Peyer's patch (tissue), 4 donors: ENCODE data around the gene LRRN2. TPM values are rescaled to one million over a fixed set of nuclear protein-coding genes. Genes with fewer than 3 reads are reported as not detected.

ENCODE experiments used
- DNase-seq, 3 donors: peaks; one replicate each; pipeline ENCODE4 v3.0.0-alpha.2; 2017 to 2019
- H3K27ac ChIP-seq, 4 donors: fragments of 200-600 bp; sonication (generic); one replicate each; pipeline ENCODE4 v1.5.1; 2016 to 2019
- H3K27me3 ChIP-seq, 2 donors: fragments of 200-600 bp; sonication (generic); one replicate each; pipeline ENCODE4 v1.5.1; 2019
- H3K36me3 ChIP-seq, 3 donors: fragments of 200-600 bp; sonication (generic); one replicate each; pipeline ENCODE4 v1.5.1; 2016 to 2019
- H3K4me1 ChIP-seq, 4 donors: fragments of 200-600 bp; sonication (generic); one replicate each; pipeline ENCODE4 v1.5.1; 2016 to 2019
- H3K4me3 ChIP-seq, 4 donors: fragments of 200-600 bp; sonication (generic); 1 replicate in 3 of 4; 2 replicates in 1 of 4; pipeline ENCODE4 v1.5.1; 2016 to 2019; ENCODE audit warnings: mild to moderate bottlenecking in 1 of 4
- H3K9me3 ChIP-seq, 4 donors: fragments of 200-600 bp; sonication (generic); one replicate each; pipeline ENCODE4 v1.5.1; 2016 to 2019; ENCODE audit warnings: mild to moderate bottlenecking in 1 of 4
- POLR2A ChIP-seq, 2 donors: fragments of 450-650 bp; IDR thresholded peaks; one replicate each; pipeline ENCODE4 v1.5.1; 2017; ENCODE audit warnings: antibody characterized with exemption in 2 of 2, mild to moderate bottlenecking in 2 of 2, moderate library complexity in 2 of 2
- total RNA-seq, 4 donors: library from RNA; depleted of rRNA; stranded (reverse); fragments of >200 nt; gene quantifications; one replicate each; pipeline ENCODE4 v1.1.0, GENCODE V29; 2016
- TF ChIP-seq, protein P1 (sequence below), 6 experiments: fragments of 450-650 bp in 4 of 6; fragments of 200-600 bp in 2 of 6; sonication (generic) in 1 of 6; IDR thresholded peaks; one replicate each; pipeline ENCODE4 v1.5.1; 2017 to 2019; ENCODE audit warnings: antibody characterized with exemption in 6 of 6, mild to moderate bottlenecking in 3 of 6, moderate library complexity in 1 of 6

LRRN2 gene
- total RNA-seq, 4 donors from 2014 or later: 0.66 to 1.6 (median 0.70) TPM; not detected in 1

DNA sequence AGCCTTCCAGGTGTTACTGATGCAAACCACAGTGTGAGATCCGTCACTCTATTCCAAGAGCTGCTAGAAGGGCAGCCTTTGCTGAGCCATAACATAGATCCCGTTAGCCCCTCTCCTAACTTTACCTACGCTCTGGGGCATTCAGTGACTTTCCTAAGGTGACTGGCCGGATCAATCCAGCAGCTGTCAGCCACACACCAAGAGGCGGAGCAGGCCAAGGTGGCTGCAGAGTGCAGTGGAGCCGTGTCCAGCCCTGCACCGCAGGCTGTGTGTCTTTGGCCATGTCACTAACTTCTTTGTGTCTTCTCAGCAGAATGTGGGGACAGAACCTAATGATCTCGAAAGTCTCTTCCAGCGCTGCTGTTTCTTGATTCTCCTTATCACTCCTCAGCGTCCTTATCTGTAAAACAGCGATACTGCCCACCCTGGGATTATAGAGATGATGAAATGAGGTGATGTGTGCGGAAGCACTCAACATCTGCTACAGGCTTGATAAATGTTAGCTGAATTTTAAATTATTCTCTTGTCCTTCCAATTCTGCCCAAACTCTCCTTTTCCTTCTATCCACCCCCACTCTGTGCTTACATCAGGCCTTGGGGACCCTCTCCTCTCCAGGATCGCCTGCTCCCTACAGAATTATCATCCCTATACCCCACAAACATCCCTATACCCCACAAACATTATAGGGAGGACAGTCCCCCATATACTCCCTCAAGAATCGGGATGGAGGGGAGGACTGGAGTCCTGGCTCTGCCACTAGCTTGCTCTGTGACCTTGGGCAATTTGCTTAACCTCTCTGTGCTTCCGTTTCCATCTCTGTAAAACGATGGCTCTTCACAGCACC is 25.8 kb upstream of the LRRN2 start:
- Histone ChIP-seq H3K27ac (peak overlapping the region in 1 of 4 donors; percentile 18), H3K36me3 (no peaks in the 10 kb centered on the region), H3K4me3 (no peak overlapping the region), H3K9me3 (no peaks in the 10 kb centered on the region), H3K27me3 (no peaks in the 10 kb centered on the region), H3K4me1 (peaks cover 0 to 5% (median 0%) of the 10 kb centered on the region in 4 donors)
- DNase-seq: no peak
- no peak for TF ChIP-seq POLR2A (IDR thresholded peaks at IDR 0.05)
- TF ChIP-seq, protein P1, sequence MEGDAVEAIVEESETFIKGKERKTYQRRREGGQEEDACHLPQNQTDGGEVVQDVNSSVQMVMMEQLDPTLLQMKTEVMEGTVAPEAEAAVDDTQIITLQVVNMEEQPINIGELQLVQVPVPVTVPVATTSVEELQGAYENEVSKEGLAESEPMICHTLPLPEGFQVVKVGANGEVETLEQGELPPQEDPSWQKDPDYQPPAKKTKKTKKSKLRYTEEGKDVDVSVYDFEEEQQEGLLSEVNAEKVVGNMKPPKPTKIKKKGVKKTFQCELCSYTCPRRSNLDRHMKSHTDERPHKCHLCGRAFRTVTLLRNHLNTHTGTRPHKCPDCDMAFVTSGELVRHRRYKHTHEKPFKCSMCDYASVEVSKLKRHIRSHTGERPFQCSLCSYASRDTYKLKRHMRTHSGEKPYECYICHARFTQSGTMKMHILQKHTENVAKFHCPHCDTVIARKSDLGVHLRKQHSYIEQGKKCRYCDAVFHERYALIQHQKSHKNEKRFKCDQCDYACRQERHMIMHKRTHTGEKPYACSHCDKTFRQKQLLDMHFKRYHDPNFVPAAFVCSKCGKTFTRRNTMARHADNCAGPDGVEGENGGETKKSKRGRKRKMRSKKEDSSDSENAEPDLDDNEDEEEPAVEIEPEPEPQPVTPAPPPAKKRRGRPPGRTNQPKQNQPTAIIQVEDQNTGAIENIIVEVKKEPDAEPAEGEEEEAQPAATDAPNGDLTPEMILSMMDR (IDR thresholded peaks at IDR 0.05): no peak

DNA sequence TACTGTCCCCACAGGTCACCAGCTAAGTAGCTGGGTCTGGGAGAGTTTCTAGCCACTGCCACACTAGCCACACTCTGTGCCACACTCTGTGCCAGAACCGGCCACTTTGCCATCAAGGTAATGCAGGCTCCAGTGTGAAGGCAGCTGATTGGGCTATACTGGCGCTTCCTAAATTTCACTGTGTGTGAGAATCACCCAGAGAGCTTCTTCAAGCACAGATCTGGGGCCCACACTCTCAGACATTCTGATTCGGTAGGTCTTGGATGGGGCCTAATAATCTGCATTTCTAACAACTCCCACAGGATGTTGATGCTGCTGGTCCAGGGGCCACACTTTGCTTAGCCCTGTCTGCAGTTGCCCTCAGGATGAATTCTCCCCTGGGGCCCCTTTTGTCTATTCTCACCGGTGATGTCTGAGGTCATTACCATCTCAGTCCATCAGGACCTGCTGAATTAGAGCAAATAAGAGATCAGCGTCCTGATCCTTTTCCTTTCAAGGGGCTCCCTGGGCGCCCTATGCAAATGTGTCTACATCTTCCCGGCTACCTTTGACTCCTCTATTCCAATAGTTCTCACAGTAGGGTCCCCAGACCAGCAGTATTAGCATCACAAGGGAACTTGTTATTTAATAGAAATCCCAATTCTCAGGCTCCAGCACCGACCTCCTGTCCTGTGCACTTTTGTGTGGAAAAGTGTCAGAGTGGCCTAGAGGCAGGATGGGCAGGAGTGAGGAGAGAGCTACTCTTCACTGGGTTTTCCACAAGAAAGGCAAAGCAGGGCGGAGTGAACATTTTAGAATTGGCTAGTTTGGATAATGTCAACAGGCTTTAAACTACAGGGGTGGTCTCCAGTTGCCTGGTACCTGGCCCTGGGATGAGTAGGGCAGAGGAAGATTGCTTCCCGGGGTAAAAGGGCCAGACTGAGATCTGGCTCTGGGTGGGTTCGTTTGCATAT is 24.7 kb upstream of the LRRN2 start:
- Histone ChIP-seq H3K36me3 (no peaks in the 10 kb centered on the region), H3K4me3 (no peak overlapping the region), H3K4me1 (peaks cover 0 to 2% (median 0%) of the 10 kb centered on the region in 4 donors), H3K27me3 (no peaks in the 10 kb centered on the region), H3K9me3 (no peaks in the 10 kb centered on the region), H3K27ac (no peak overlapping the region)
- DNase-seq: no peak
- TF ChIP-seq POLR2A (IDR thresholded peaks at IDR 0.05): no peak
- TF ChIP-seq, protein P1 (IDR thresholded peaks at IDR 0.05): no peak

DNA sequence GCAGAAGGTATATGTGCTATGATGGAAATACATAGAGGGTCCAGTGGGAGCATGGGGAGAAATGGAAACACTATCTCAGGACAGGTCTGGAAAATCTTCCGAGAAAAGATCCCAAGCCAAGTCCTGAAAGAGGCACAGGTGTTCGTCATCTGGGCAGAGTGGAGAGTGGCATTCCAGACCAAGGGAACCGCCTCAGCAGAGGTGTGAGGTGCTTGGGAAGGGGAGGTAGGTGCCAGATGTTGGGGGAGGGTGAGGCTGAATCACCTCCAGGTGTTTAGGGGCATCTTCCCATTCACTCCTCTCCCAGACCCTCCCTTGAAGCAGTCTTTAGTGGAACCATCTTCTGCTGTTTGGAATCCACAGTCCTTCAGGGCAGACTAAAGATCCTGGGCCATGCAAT is 23.5 kb upstream of the LRRN2 start:
- Histone ChIP-seq H3K27me3 (no peaks in the 10 kb centered on the region), H3K4me3 (no peak overlapping the region), H3K9me3 (no peaks in the 10 kb centered on the region), H3K36me3 (no peaks in the 10 kb centered on the region), H3K27ac (no peak overlapping the region), H3K4me1 (no peaks in the 10 kb centered on the region)
- DNase-seq: no peak
- TF ChIP-seq, protein P1 (IDR thresholded peaks at IDR 0.05): no peak
- TF ChIP-seq POLR2A (IDR thresholded peaks at IDR 0.05): no peak

DNA sequence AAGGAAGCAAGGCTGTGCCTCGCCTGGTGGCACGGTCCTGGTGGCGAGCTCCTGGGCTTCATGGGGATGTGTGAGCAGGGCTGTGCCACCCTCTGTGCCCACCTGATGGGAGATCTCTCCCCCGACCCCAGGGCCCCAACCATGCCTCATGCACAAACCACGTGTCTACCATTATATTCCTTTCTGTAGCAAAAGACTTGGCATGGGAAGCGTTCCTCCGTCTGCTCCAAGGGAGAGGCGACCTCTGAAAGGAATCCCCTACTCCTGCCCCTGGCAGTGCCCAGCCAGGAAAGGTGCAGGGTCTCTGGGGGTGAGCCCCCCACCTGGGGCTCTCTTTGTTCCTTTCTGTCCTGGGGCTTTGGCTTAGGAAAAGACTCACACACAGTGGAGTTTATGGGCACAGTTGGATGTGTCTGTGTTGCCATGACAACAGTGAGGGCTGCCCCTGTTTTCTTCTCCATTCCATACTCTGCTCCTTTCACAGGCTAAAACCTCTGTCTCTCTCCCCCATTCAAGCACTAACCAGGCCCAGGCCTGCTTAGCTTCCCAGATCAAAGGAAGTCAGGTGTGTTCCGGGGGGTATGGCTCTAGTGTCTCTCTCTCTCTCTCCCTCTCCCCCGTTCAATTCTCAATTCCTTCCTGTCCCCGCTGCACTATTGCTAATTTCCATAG is 21.4 kb upstream of the LRRN2 start:
- H3K4me1 ChIP-seq: no peaks in the 10 kb centered on the region
- no peak for DNase-seq
- TF ChIP-seq, protein P1 (IDR thresholded peaks at IDR 0.05): no peak
- no peak for TF ChIP-seq POLR2A (IDR thresholded peaks at IDR 0.05)

More for the DNA sequence above, 21.4 kb upstream of the LRRN2 start:
- Histone ChIP-seq H3K27ac (no peak overlapping the region), H3K36me3 (no peaks in the 10 kb centered on the region), H3K27me3 (no peaks in the 10 kb centered on the region), H3K9me3 (no peaks in the 10 kb centered on the region), H3K4me3 (no peak overlapping the region)
